ENCODE results near the gene PPA2. TPM values are rescaled to one million over a fixed set of nuclear protein-coding genes. Genes with fewer than 3 reads are reported as not detected.

The PPA2 gene
- total RNA-seq, 1 experiment from 2014 or later = 74.5 TPM

DNA sequence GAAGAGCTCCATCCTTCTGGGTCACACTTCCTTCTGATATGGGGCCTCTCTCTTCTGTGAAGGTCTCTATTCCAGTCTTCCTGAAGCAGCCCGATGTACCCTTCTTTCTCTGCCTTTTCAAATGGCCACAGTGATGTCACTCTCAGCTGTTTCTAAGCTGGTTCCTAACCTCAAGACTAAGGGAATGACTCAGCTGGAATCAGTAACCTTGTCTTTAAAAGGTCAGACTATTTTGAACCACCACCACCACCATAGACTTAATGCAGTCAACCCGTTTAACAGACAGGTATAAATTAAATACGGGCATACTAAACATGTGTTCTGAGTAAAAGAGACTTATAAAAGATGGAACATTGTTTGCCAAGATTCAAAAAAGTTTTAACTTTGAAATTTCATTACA lies 121.0 kb downstream of the PPA2 start:
- no peaks in the 10 kb centered on the region for H3K9me3 ChIP-seq (ENCODE audit: insufficient read depth, low read depth)
- H3F3A ChIP-seq (ENCODE audit: insufficient read depth, low read depth) = no peaks in the 10 kb centered on the region
- H3K36me3 ChIP-seq (ENCODE audit: low read depth) = no peaks in the 10 kb centered on the region
- ChIA-PET POLR2A (ENCODE audit: unreplicated experiment) (no interaction called here), CTCF (no interaction called here)
- H3K4me1 ChIP-seq (replicated peaks; ENCODE audit: insufficient read depth) = no peaks in the 10 kb centered on the region
- no peak overlapping the region for H3K27ac ChIP-seq
- no peak overlapping the region for H3K4me2 ChIP-seq
- no peak for DNase-seq
- intact Hi-C loops (cut with micrococcal nuclease; ENCODE audit: unreplicated experiment) = no loop called here
- no peak overlapping the region for H2AFZ ChIP-seq
- H3K4me3 ChIP-seq = no peak overlapping the region
- no peaks in the 10 kb centered on the region for H3K9me2 ChIP-seq (ENCODE audit: insufficient read depth)
- H3K79me2 ChIP-seq (ENCODE audit: low read depth) = no peaks in the 10 kb centered on the region
- H3K27me3 ChIP-seq (ENCODE audit: insufficient read depth, low read depth) = no peaks in the 10 kb centered on the region
- BruUV-seq (replicated peaks) = no TSS peak
- TF ChIP-seq, protein P1, sequence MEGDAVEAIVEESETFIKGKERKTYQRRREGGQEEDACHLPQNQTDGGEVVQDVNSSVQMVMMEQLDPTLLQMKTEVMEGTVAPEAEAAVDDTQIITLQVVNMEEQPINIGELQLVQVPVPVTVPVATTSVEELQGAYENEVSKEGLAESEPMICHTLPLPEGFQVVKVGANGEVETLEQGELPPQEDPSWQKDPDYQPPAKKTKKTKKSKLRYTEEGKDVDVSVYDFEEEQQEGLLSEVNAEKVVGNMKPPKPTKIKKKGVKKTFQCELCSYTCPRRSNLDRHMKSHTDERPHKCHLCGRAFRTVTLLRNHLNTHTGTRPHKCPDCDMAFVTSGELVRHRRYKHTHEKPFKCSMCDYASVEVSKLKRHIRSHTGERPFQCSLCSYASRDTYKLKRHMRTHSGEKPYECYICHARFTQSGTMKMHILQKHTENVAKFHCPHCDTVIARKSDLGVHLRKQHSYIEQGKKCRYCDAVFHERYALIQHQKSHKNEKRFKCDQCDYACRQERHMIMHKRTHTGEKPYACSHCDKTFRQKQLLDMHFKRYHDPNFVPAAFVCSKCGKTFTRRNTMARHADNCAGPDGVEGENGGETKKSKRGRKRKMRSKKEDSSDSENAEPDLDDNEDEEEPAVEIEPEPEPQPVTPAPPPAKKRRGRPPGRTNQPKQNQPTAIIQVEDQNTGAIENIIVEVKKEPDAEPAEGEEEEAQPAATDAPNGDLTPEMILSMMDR (conservative IDR thresholded peaks at IDR 0.05) = no peak
- no peaks in the 10 kb centered on the region for H4K20me1 ChIP-seq (ENCODE audit: insufficient read depth)

- H3K4me3 ChIP-seq = no peak overlapping the region
- no peaks in the 10 kb centered on the region for H3K79me2 ChIP-seq (ENCODE audit: low read depth)
- no peaks in the 10 kb centered on the region for H3K36me3 ChIP-seq (ENCODE audit: low read depth)
- no peaks in the 10 kb centered on the region for H3K9me2 ChIP-seq (ENCODE audit: insufficient read depth)
- H4K20me1 ChIP-seq (ENCODE audit: insufficient read depth) = no peaks in the 10 kb centered on the region
- H3K4me2 ChIP-seq = no peak overlapping the region
- H3F3A ChIP-seq (ENCODE audit: insufficient read depth, low read depth) = no peaks in the 10 kb centered on the region
- intact Hi-C loops (cut with micrococcal nuclease; ENCODE audit: unreplicated experiment) = no loop called here
- no peaks in the 10 kb centered on the region for H3K4me1 ChIP-seq (replicated peaks; ENCODE audit: insufficient read depth)
- DNase-seq = no peak
- no TSS peak for BruUV-seq (replicated peaks)
- no peaks in the 10 kb centered on the region for H3K9me3 ChIP-seq (ENCODE audit: insufficient read depth, low read depth)
- ChIA-PET POLR2A (ENCODE audit: unreplicated experiment) (interaction anchor here (0.7 kb wide), 1 partner anchor 45 kb away, joined by 11 read pairs; no protein-coding TSS in a partner anchor), CTCF (no interaction called here)
- TF ChIP-seq, protein P1 (conservative IDR thresholded peaks at IDR 0.05) = no peak
- no peak for TF ChIP-seq EZH2 (IDR thresholded peaks at IDR 0.05; ENCODE audit: low read depth)
- H2AFZ ChIP-seq = no peak overlapping the region
- no peaks in the 10 kb centered on the region for H3K27me3 ChIP-seq (ENCODE audit: insufficient read depth, low read depth)
- H3K27ac ChIP-seq = no peak overlapping the region
These were observed 122.0 kb downstream of the PPA2 start for GRCh38 chr4:105351861-105352260.

- Histone ChIP-seq H3K79me2 (ENCODE audit: low read depth) (no peaks in the 10 kb centered on the region), H2AFZ (no peak overlapping the region), H3K27me3 (ENCODE audit: insufficient read depth, low read depth) (no peaks in the 10 kb centered on the region), H3F3A (ENCODE audit: insufficient read depth, low read depth) (no peaks in the 10 kb centered on the region), H3K36me3 (ENCODE audit: low read depth) (no peaks in the 10 kb centered on the region), H3K27ac (no peak overlapping the region), H3K4me3 (no peak overlapping the region), H3K9me3 (ENCODE audit: insufficient read depth, low read depth) (no peaks in the 10 kb centered on the region), H3K9me2 (ENCODE audit: insufficient read depth) (no peaks in the 10 kb centered on the region), H3K4me2 (no peak overlapping the region), H3K4me1 (replicated peaks; ENCODE audit: insufficient read depth) (no peaks in the 10 kb centered on the region), H4K20me1 (ENCODE audit: insufficient read depth) (no peaks in the 10 kb centered on the region)
- DNase-seq = no peak
- TF ChIP-seq, protein P1 (conservative IDR thresholded peaks at IDR 0.05) = no peak
- TF ChIP-seq EZH2 (IDR thresholded peaks at IDR 0.05; ENCODE audit: low read depth) = no peak
- CTCF ChIA-PET = no interaction called here
- intact Hi-C loops (cut with micrococcal nuclease; ENCODE audit: unreplicated experiment) = no loop called here
- POLR2A ChIA-PET (ENCODE audit: unreplicated experiment) = interaction anchor here (0.7 kb wide), 1 partner anchor 549 kb away, joined by 3 read pairs; no protein-coding TSS in a partner anchor
- no TSS peak for BruUV-seq (replicated peaks)
These were observed 122.9 kb downstream of the PPA2 start for GRCh38 chr4:105350859-105351490.
